ENCODE results near the gene ANKRD33B. TPM values are rescaled to one million over a fixed set of nuclear protein-coding genes. Genes with fewer than 3 reads are reported as not detected.

The ANKRD33B gene
- total and polyA plus RNA-seq, 2 of the 8 experiments (the other 6 are each of a cell fraction or from before 2014, with no cell fraction given), result 6.9 to 20.6 TPM

GRCh38 chr5:10682801-10683525, 119.1 kb downstream of the ANKRD33B start (continued):
- TF ChIP-seq CHD7 (IDR thresholded peaks at IDR 0.05; ENCODE audit: insufficient replicate concordance, low read length) (no peak), GABPA (IDR thresholded peaks at IDR 0.05; ENCODE audit: borderline replicate concordance, insufficient read depth, low read length) (no peak), RNF2 (IDR thresholded peaks at IDR 0.05; ENCODE audit: borderline replicate concordance, low read depth, low read length, missing control alignments, poor library complexity, severe bottlenecking) (no peak), KDM4A (IDR thresholded peaks at IDR 0.05; ENCODE audit: low read depth, low read length, severe bottlenecking) (no peak)
